T-helper 2 cell treated with Interferon-gamma antibody and Interleukin-4, amounts not matched to agents 100 ng/mL and 5 ng/mL, for 36 hours (primary cell): ENCODE measurements around the gene AP4S1. TPM values are rescaled to one million over a fixed set of nuclear protein-coding genes. Genes with fewer than 3 reads are reported as not detected.
"Not testable (repeated sequence)": the region's sequence is repeated elsewhere in the genome, so short reads cannot be mapped to it uniquely, and the experiment has no call there.

Source experiments
- intact Hi-C: fragments of 100-400 bp; cut with micrococcal nuclease; formaldehyde crosslinking; loops from one replicate; pipeline ENCODE4 v1.15.1; 2023
- total RNA-seq: library from RNA; stranded (reverse); gene quantifications from 2 replicates; pipeline ENCODE4 v1.2.3, GENCODE V29; 2022

The AP4S1 gene
- total RNA-seq, 1 donor from 2014 or later = 6.7 TPM

DNA sequence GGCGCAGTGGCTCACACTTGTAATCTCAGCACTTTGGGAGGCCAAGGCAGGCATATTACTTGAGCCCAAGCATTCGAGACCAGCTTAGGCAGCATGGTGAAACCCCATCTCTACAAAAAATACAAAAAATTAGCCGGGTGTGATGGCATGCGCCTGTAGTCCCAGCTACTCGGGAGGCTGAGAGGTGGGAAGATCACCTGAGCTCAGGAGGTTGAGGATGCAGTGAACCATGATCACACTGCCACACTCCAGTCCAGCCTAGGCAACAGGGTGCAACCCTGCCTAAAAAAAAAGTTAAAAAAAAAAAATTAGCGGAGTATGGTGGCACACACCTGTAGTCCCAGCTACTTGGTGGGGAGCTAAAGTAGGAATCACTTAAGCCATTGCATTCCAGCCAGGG, 21.4 kb upstream of the AP4S1 start:
- intact Hi-C loops = not testable (repeated sequence)

DNA sequence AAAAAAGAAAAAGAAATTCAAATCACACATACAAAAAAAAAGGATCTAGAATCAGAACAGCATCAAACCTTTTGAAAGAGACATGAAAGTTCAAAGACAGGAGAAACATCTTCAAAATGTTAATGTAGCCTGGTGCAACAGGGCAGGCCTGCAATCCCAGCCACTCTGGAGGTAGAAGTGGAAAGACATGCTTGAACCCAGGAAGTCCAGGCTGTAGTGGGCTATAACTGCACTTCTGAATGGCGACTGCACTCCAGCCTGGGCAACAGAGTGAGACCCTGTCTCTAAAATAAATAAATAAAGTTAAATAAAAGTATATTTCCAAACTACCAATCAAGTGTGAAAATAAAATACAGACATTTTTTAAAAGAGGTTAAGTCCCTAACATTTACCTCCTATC, 18.7 kb upstream of the AP4S1 start:
- intact Hi-C loops = no loop called here

DNA sequence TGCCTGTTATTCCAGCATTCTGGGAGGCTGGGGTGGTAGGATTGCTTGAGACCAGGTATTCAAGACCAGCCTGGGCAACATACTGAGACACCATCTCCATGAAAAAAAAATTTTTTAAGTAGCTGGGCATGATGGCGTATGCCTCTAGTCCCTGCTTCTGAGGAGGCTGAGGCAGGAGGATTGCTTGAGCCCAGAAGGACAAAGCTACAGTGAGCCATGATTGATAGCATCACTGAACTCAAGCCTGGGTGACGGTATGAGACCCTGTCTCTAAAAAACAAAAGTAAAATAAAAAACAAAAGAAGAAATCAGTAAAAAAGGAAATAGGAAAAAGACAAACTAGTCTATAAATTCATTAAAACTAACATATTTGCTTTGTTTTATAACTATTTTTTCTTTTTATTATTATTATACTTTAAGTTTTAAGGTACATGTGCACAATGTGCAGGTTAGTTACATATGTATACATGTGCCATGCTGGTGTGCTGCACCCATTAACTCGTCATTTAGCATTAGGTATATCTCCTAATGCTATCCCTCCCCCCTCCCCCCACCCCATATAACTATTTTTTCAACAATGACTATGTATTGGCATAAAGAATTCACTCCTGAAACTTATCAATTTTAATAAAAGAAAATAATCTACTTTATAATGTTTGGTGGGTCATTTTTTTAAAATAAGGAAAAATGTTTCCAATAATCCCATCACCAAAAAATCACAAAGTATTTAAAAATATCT, 15.4 kb upstream of the AP4S1 start:
- intact Hi-C loops = no loop called here

DNA sequence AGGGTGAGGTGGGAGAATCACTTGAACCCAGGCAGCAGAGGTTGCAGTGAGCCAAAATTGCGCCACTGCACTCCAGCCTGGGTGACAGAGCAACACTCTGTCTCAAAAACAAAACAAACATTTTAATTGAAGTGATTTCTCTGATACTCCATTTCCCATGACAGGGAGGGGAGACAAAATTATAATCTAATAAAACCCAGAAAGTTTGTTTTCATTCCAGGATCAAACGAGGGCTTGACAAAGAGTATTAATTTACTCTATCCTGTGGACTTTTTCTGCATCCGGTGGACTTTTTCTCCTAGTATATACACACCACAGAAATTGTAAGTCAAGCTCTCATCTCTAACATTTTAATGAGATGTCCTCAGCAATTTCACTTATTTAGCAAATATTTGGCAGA, 14.5 kb upstream of the AP4S1 start:
- intact Hi-C loops = no loop called here

DNA sequence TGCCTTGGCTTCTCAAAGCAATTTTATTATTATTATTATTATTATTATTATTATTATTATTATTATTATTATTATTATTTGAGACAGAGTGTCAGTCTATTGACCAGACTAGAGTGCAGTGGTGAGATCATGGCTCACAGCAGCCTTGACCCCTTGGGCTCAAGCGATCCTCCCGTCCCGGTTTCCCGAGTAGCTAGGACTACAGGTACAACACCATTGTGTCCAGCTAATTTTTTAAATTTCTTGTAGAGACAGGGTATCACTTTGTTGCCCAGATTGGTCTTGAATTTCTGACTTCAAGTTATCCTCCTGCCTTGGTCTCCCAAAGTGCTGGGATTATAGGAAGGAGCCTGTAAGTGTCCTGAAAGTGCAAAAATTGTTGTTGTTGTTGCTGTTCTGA, 11.6 kb upstream of the AP4S1 start:
- intact Hi-C loops = no loop called here

DNA sequence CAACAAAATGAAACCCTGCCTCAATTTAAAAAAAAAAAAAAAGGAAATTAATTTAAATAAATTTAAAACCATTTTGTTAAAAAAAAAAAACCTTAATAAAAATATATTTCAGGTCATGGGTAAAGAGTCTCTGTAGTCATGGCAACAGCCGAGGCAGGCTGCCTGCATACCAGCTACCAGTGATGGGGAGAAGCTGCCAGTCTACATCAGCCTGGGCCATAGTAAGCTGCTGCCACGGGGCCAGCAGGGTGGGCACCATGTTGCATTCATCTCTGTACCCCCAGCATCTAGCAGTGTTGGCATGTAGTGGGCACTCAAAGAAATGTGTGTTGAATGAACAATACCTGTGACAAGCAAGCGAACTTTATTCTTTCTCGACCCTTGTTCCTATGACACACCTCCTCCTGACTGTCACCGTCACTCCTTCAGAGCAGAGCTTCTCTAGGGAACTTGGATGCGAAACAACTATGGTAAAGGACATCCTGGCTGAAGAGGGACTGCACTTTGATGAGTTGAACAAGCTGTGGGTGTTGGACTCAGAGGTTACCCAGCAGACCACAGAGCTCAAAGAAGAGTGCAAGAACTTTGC, 7.3 kb upstream of the AP4S1 start:
- intact Hi-C loops = no loop called here

DNA sequence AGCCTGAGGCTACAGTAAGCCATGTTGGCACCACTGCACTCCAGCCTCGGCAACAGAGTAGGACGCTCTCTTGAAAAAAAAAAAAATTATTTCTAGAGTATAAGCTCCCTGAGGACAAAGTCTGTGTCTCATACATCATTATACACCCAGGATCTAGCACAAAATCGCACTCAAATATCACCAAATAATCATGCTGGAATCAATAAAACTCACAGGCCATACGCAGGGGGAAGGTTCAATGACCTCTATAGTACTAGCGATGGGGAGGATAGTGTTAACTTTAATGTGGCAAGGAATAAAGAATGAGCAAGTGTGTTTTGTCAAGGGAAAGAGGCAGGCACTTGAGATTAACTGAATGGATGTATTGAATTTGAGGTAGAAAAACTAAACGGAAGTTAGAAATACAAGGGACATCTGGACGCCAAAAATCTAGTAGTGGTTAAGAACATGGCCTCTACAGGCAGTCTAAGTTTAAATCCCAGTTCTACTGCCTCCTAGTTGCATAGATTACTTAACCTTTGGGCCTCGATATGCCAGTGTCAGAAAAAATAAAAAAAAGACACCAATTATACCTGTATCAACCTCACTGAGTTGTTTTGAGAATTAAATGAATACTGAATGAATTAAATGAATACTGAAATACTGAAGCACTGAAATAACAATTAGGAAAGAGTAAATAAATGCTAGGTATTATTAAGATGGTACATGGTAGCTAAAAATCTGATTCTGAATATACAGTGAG, 4.4 kb upstream of the AP4S1 start:
- intact Hi-C loops = no loop called here

DNA sequence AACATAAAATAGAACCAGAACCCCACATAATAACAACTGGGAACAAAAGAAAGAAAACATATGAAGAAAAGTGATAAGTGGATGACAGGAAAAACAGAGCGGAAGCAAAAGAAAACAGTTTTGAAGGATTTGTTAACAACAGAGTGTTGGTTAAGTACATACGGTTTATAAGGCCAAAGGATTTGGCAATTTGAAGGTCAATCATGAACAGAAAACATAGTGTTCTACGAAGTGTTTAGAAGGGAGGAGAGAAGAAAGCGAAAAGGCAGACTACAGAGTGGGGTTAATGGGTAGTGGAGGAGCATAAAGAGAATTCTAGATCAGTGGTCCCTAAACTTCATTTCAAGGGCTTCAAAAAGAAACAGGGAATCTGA, 3.9 kb upstream of the AP4S1 start:
- intact Hi-C loops = no loop called here

DNA sequence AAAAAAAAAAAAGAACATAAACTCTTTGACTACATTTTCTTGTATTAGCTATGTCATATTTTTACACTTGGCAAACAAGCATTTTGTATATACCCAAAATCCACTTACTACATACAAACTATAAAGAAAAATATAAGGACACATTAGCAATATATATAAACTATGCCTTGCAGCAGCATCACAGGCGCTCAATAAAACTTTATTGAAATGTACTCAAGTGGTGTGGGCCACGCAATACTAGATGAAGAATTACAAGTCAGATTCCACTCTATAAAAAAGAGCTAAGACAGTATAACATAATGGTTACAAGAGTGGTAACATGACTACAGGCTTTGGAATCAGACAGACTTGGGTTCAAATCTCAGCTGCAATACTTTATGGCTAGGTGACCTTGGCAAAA, 3.1 kb upstream of the AP4S1 start:
- intact Hi-C loops = no loop called here

DNA sequence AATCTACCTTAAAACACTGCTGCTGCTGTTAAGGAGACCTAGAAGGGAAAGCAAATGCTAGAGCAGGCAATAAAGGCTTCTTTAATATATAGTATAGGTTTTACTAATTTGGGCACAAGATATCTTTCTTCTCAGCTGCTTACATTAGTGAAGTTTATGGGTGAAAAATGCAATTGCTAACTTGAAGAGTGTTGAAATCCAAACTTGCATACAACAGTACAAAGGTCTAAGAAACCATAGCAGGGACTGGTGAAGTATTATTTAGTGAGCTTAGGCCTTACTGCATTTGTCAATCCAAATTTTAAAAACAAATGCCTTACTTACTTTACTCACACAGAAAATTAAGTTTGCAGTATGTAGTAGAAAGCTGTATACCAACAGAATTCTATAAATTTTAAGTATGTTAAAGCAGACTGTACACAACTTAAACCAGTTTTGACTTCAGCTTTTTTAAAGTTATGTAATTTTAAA, 1.4 kb upstream of the AP4S1 start:
- intact Hi-C loops = no loop called here

DNA sequence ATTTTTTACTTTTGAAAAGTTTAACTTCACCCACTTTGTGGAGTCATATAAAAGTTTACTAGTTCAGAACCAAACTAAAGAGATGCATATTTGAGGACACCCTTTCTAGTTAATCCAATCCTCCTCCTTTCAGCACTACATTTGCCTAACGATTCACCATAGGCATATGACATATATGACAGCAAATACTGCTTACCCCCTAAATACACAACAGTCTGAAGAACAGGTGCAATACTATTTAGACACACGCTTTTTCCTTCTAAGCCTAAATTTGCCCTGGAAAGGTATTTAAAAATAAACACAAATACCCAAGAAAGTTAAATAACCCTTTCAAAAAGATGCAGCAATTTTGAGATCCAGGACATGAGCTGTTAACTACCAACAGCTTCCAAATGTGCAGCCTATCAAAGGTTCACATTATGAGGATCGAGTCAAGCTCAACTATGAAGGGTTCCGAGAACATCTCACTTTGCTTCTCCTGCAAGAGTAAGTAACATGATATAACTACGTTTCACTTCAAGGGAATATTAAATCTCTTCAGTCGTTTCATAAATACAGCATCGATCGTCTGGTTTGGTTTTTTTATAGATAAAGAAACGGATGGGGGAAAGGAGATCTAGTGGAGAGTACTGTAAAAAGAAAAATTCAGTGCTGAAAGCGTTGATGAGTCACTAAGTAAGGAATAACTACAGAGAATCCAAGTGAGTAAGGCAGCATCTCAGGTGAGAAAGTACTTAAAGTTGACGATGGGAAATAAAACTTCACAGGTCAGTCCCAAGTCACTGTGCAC, 677 bp upstream of the AP4S1 start:
- intact Hi-C loops = loop anchor here (1.0 to 5.0 kb wide), 4 partner anchors 58 to 467 kb away; partner anchors contain the start of genes G2E3 and SCFD1

DNA sequence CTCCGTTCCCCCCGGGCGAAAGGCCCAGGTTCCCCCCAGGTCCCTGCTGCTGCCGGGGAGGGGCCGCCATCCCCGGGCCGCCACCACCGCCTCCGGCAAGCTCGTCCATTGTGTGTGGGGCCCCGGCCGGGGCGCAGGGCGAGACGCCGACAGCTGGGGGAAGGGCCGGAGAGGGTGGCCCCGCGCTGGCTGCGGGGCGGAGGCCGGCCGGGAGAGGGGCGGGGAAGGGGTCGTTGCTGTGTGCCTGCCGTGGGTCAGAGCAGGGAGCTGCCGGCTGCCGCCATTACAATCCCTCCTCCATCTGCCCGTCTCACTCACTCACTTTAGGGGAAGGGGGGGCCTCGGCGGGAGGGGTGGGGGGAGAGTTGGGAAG, 614 bp downstream of the AP4S1 start, which contains the start of gene STRN3:
Gene STRN3 (minus strand): TSS at position 303 of the 373 bp plus-strand sequence. CDS start 194 bp downstream, at position 109.
- intact Hi-C loops = loop anchor here (1.0 to 5.0 kb wide), 7 partner anchors 56 to 1177 kb away; partner anchors contain the start of genes DTD2, G2E3, HEATR5A and NUBPL

DNA sequence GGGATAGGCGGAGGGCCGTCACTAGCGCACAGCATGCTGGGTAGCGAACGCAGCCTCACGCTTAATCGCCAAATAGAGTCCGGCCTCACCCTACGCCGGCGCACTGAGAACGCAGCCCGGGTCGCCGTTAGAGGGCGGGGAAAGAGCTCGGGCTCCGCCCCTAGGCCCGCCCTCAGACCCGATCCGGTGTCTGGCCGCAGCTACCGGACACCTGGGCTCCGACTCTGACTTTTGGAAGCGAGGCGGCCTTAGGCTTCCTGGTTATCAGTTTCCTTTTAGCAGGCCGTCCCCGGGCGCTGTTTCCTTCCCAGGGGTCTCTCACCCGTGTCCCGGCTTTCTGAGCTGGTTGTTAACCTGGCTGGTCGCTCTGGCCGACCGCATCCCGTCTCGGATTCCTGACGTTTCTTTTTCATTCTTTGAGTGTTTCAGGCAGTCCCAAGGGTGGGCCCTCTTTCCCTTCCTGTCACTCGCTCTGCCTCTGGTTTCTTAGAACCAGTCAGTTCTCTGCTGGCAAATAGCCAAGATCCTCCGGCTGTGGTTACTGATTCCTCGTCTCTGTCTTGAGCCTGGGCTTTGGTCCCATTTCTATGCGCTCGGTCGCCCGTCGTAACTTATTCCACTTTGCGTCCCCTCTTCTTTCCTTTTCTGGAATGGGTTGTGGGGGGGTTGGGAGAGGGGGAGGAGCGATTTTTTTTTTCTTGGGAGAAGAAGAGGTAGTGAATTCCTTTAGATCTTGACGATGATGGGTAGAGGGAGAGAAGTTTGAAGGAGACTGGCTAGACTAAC, 1.2 kb downstream of the AP4S1 start:
- intact Hi-C loops = loop anchor here (1.0 to 5.0 kb wide), 7 partner anchors 56 to 1176 kb away; partner anchors contain the start of genes DTD2, G2E3, HEATR5A and NUBPL

DNA sequence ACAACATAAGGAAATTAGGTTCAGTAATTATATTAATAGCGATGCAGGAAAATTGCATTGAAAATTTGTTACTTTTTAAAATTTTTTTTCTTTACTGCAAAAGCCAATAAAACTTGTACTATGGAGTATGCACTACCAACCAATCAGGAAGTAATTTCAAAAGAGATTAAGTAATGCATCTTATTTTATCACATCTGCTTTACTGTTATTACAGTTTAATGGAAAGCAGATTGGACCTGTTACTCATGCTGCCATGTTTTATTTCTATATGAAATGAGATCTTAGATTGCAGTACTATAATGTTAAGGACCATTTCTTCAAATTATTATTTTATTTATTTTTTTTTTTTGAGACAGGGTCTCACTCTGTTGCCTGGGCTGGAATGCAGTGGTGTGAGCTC, 2.4 kb downstream of the AP4S1 start:
- intact Hi-C loops = loop anchor here (2.0 to 5.0 kb wide), 6 partner anchors 54 to 1175 kb away; partner anchors contain the start of genes G2E3, HEATR5A, NUBPL and RNU6-7

DNA sequence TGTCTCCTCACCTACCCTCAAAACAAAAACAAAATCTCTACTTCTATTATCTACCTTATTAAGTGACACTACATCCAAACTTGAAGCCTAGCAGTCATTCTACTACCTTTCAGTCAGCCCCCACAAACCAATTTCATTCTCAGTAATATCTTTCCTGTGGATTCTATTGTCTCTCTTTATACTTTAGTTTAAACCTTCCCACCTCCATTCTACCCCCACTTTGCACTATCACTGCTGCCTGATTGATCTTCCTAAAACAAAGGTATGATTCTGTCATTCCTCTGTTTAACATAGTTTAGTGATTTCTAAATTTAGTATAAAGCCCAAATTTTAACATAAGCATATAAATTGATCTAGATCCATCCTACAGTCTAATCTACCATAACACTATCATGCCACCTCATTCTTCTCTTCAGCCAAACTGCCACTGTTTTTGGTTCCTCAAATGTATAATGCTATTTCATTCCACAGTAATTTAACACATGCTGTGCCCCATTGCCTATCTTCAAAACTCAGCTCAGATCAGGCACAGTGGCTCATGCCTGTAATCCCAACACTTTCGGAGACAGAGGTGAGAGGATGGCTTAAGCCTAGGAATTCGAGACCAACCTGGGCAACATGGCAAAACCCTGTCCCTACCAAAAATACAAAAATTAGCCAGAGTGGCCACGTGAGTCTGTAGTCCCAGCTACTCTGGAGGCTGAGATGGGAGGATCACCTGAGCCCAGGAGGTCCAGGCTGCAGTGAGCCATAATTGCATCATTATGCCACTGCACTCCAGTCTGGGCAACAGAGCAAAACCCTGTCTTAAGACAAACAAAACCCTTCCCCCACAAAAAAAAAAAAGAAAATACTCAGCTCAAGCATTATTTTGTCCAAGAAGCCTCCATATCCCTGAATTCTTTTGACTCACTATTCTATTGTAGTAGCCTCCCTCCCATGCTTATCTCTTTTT, 3.8 kb downstream of the AP4S1 start:
- intact Hi-C loops = loop anchor here (5.0 kb wide), 2 partner anchors 53 to 472 kb away; partner anchors contain the start of gene G2E3

DNA sequence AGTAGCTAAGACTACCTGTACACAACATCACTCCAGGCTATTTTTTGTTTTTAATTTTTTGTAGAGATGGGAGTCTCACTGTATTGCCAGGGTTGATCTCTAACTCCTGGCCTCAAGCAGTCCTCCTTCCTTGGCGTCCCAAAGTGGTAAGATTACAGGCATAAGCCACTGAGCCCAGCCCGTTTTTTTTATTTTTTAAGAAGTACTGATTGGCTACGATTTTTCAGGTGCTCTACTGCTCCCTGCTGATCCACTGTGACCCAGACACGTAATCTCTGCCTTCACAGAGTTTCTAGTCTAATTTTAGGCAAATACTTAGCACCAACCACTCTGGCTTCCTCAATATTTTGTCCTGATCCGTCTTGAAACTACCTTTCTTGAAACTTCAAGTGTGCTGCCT, 5.0 kb downstream of the AP4S1 start:
- intact Hi-C loops = no loop called here

DNA sequence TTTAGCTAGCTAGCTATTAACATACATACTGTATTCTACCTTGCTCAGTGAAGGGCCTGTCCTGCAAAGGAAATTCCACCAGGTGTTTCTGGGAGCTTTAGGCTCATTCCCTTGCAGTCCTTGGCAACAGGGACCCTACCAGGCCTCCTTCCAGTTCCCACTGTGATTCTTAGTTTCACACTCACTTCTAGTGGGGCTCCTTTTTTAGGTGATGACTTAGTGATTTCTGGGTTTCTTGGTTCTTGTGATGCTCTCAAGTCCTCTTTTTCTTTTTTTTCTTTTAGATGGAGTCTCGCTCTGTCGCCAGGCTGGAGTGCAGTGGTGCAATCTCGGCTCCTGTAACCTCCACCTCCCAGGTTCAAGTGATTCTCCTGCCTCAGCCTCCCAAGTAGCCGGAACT, 11.1 kb downstream of the AP4S1 start:
- intact Hi-C loops = no loop called here

DNA sequence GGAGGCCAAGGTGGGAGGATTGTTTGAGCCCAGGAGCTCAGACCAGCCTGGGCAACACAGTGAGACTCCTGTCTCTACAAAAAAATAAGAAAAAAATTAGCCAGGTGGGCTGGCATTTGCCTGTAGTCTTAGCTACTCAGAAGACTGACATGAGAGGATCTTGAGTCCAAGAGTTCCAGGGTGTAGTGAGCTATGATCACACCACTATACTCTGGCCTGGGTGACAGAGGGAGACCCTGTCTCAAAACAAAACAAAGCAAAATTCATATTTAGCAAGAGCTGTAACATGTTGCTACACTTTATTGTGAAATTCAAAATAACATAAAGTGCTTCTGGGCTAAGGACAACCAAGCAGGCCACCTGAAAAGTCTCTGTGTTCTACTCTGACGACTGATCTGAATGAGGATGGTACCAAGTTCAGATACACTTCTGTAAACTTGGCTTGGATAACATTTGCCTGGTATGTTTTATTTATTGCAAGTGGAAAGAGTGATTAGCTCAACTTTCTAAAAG, 12.3 kb downstream of the AP4S1 start:
- intact Hi-C loops = no loop called here
